ENCODE measurements around the gene RGSL1.

Gene RGSL1

DNA sequence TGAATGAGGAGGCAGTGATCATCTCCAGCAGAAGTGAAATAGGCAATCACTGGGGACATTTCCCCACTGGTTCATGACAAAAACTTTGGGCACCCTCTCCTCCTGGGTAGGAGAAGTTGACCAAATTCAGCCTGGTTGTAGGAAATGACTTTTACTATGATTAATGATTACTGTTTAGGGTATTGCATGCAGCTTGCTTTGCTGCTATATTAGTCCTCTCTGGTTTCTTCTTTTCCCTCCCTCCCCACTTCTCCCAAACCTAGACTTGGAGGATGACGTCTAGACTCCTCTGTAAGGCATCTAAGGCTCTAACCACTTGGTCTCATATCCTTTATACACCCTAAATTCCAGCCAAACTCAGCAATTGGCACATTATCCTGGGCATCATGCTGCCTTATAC lies 157.6 kb downstream of the RGSL1 start:
- Histone ChIP-seq H3K36me3 (ENCODE audit: control insufficient read depth, low read depth, low read length) (no peaks in the 10 kb centered on the region), H3K4me1 (ENCODE audit: control insufficient read depth, low read depth, low read length) (peaks cover 32% of the 10 kb centered on the region), H3K27me3 (ENCODE audit: control insufficient read depth, insufficient read depth, low read length) (peaks cover 64% of the 10 kb centered on the region), H3K9me3 (ENCODE audit: control insufficient read depth, low read depth, low read length) (no peaks in the 10 kb centered on the region), H3K27ac (ENCODE audit: low read length) (no peak overlapping the region), H3K4me3 (ENCODE audit: low read length) (no peak overlapping the region), H3K9ac (ENCODE audit: low read length) (no peak overlapping the region)

DNA sequence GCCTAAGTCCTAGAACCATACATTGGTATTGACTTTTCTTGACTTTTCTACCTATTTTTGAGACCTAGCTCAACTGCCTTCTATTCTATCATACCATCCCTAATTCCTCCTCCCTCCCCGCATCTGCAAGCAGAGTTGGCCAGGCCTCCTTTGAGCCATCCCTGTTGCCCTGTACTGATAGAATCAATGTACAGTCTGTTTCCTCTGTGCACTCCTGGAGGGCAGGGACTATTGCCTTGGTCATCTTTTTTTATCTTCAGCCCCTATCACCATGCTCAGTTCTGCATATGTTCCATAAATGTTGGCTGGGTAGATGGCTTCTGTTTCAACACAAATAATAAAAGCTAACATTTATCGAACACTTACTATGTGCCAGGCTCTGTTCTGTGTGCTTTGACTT lies 158.3 kb downstream of the RGSL1 start:
- Histone ChIP-seq H3K4me1 (ENCODE audit: control insufficient read depth, low read depth, low read length) (peaks cover 31% of the 10 kb centered on the region), H3K27me3 (ENCODE audit: control insufficient read depth, insufficient read depth, low read length) (peaks cover 64% of the 10 kb centered on the region), H3K9me3 (ENCODE audit: control insufficient read depth, low read depth, low read length) (no peaks in the 10 kb centered on the region), H3K36me3 (ENCODE audit: control insufficient read depth, low read depth, low read length) (no peaks in the 10 kb centered on the region), H3K27ac (ENCODE audit: low read length) (no peak overlapping the region), H3K4me3 (ENCODE audit: low read length) (no peak overlapping the region), H3K9ac (ENCODE audit: low read length) (no peak overlapping the region)

- H3K9me3 ChIP-seq (ENCODE audit: control insufficient read depth, low read depth, low read length): no peaks in the 10 kb centered on the region
- H3K9ac ChIP-seq (ENCODE audit: low read length): no peak overlapping the region
- peaks cover 28% of the 10 kb centered on the region for H3K4me1 ChIP-seq (ENCODE audit: control insufficient read depth, low read depth, low read length)
- H3K4me3 ChIP-seq (ENCODE audit: low read length): no peak overlapping the region
- no peaks in the 10 kb centered on the region for H3K36me3 ChIP-seq (ENCODE audit: control insufficient read depth, low read depth, low read length)
- H3K27ac ChIP-seq (ENCODE audit: low read length): no peak overlapping the region
- peaks cover 64% of the 10 kb centered on the region for H3K27me3 ChIP-seq (ENCODE audit: control insufficient read depth, insufficient read depth, low read length)
Observed at GRCh38 chr1:182608845-182609610, 159.1 kb downstream of the RGSL1 start.
